ENCODE data around the gene RING1. TPM values are rescaled to one million over a fixed set of nuclear protein-coding genes. Genes with fewer than 3 reads are reported as not detected.

RING1 gene
- total and polyA plus RNA-seq, 2 experiments from 2014 or later = 25.6 to 32.5 TPM

DNA sequence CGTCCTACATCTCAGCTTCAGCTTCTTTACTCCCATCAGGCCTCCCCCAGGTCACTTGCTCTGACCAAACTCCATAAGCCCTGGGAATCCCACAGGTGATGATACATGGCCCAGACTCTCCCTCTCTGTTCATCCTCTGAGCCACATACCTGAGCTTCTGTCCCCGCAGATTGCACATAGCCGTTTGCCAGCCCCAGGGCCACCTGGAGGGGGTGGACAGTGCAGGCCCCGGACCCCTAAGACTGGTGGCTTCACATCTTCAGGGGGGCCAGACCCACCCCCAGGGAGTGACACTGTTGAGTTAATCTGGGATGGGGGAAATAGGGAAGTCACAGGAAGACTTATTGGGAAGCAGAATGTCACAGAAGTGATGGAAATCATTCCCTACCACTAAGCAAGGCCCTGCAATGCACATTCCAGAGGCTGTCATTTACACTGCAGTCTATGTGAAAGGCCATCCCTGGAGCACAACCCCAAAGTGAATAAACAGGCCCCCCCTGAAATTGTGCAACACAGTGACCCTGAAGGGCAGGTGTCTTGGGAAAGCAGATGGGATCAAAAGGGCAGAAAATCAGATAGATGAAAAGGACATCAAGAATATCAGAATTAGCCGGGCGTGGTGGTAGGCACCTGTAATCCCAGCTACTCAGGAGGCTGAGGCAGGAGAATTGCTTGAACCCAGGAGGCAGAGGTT, 10.0 kb upstream of the RING1 start:
- no peaks in the 10 kb centered on the region for H3K36me3 ChIP-seq (replicated peaks; ENCODE audit: insufficient read depth, low read depth)
- peaks cover 18% of the 10 kb centered on the region for H3K4me1 ChIP-seq (ENCODE audit: insufficient read depth)
- no peaks in the 10 kb centered on the region for H3K9me2 ChIP-seq (replicated peaks; ENCODE audit: insufficient read depth)
- no peaks in the 10 kb centered on the region for H3K27me3 ChIP-seq
- peaks cover 55% of the 10 kb centered on the region for H3K79me2 ChIP-seq
- TF ChIP-seq EZH2phosphoT487 (IDR thresholded peaks at IDR 0.05; ENCODE audit: low read depth, severe bottlenecking, unreplicated experiment) = no peak
- no peak for TF ChIP-seq EZH2 (IDR thresholded peaks at IDR 0.05; ENCODE audit: borderline replicate concordance)
- TF ChIP-seq, protein P1, sequence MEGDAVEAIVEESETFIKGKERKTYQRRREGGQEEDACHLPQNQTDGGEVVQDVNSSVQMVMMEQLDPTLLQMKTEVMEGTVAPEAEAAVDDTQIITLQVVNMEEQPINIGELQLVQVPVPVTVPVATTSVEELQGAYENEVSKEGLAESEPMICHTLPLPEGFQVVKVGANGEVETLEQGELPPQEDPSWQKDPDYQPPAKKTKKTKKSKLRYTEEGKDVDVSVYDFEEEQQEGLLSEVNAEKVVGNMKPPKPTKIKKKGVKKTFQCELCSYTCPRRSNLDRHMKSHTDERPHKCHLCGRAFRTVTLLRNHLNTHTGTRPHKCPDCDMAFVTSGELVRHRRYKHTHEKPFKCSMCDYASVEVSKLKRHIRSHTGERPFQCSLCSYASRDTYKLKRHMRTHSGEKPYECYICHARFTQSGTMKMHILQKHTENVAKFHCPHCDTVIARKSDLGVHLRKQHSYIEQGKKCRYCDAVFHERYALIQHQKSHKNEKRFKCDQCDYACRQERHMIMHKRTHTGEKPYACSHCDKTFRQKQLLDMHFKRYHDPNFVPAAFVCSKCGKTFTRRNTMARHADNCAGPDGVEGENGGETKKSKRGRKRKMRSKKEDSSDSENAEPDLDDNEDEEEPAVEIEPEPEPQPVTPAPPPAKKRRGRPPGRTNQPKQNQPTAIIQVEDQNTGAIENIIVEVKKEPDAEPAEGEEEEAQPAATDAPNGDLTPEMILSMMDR (IDR thresholded peaks at IDR 0.05; ENCODE audit: poor library complexity) = no peak
- no peak overlapping the region for H3K4me3 ChIP-seq
- WGBS (ENCODE audit: low lambda C conversion rate, missing lambda C conversion rate) = 83% methylated on average over 6 of the region's 6 CpGs
- H3K9me3 ChIP-seq (ENCODE audit: low read depth) = no peaks in the 10 kb centered on the region
- H2AFZ ChIP-seq = no peak overlapping the region
- peaks cover 31% of the 10 kb centered on the region for H4K20me1 ChIP-seq (ENCODE audit: insufficient read depth, poor library complexity, severe bottlenecking)
- no peak overlapping the region for H3K27ac ChIP-seq
- no peak for DNase-seq (ENCODE audit: low spot score)
- peak overlapping the region; percentile 96 for H3K4me2 ChIP-seq

DNA sequence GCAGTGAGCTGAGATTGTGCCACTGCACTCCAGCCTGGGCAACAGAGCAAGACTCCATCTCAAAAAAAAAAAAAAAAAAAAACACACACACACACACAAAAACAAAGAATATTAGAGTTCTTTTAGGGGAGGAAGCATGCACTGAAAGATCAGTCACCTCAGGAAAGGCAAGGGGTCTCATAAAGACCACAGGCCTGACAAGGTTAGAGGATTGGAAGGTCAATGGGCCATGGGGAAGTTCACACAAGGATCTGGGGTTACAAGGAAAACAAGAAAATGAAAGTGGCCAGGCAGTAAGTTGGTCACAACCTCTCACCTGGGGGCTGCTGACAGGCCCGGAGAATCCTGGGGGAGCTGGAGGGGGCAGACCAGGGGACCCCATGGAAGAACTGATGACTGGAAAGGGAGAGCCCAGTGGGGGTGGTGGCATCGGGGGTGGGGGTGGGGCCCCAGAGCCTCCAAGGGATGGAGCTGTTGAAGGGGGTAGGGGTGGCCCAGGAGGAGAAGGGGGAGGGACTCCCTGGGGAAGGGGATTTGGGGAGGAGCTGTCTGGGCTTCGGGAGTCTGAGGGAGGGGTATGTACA, 9.4 kb upstream of the RING1 start:
- no peak for DNase-seq (ENCODE audit: low spot score)
- Histone ChIP-seq H3K79me2 (peaks cover 59% of the 10 kb centered on the region), H3K4me1 (ENCODE audit: insufficient read depth) (peaks cover 20% of the 10 kb centered on the region), H3K27me3 (no peaks in the 10 kb centered on the region), H3K9me2 (replicated peaks; ENCODE audit: insufficient read depth) (no peaks in the 10 kb centered on the region), H3K9me3 (ENCODE audit: low read depth) (no peaks in the 10 kb centered on the region), H3K27ac (no peak overlapping the region), H3K4me3 (peak overlapping the region; percentile 71), H4K20me1 (ENCODE audit: insufficient read depth, poor library complexity, severe bottlenecking) (peaks cover 31% of the 10 kb centered on the region), H2AFZ (no peak overlapping the region), H3K36me3 (replicated peaks; ENCODE audit: insufficient read depth, low read depth) (no peaks in the 10 kb centered on the region), H3K4me2 (peak overlapping the region; percentile 96)
- 67% methylated on average over 1 of the region's 3 CpGs for whole genome bisulfite sequencing (ENCODE audit: low lambda C conversion rate, missing lambda C conversion rate)
- TF ChIP-seq EZH2phosphoT487 (IDR thresholded peaks at IDR 0.05; ENCODE audit: low read depth, severe bottlenecking, unreplicated experiment) (no peak), EZH2 (IDR thresholded peaks at IDR 0.05; ENCODE audit: borderline replicate concordance) (no peak)
- TF ChIP-seq, protein P1 (IDR thresholded peaks at IDR 0.05; ENCODE audit: poor library complexity) = no peak

DNA sequence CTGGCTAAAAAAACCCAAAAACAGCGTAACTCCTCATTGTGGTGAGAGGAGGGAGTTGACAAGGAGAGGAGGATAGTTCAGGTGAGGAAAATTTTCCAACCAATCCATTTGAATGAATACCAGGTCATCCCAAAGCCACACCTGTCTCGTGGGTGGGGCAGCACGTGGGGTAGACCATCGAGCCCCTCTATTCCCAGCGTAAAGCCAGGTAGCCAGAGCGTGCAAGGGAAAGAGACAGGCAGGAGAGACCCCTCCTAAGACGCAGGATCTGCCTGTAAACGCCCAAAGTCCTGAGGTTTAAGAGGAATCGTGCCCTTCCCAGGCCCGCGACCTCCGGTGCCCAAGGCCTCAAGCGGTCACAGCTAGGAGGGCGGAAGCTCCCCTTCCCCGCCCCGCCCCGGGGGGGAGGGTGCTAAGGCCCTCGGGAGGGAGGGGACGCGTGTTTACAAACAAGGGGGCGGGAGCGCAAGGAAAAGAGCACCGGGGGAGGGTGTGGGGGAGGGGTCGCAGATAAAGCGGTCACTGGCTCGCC, 8.5 kb upstream of the RING1 start:
- Histone ChIP-seq H3K4me1 (ENCODE audit: insufficient read depth) (peaks cover 23% of the 10 kb centered on the region), H3K36me3 (replicated peaks; ENCODE audit: insufficient read depth, low read depth) (no peaks in the 10 kb centered on the region), H4K20me1 (ENCODE audit: insufficient read depth, poor library complexity, severe bottlenecking) (peaks cover 31% of the 10 kb centered on the region), H3K9me3 (ENCODE audit: low read depth) (no peaks in the 10 kb centered on the region), H3K27me3 (no peaks in the 10 kb centered on the region), H3K4me3 (peak overlapping the region; percentile 71), H3K4me2 (peak overlapping the region; percentile 96), H3K79me2 (peaks cover 61% of the 10 kb centered on the region), H3K9me2 (replicated peaks; ENCODE audit: insufficient read depth) (no peaks in the 10 kb centered on the region), H3K27ac (peak overlapping the region; percentile 98), H2AFZ (peak overlapping the region; percentile 69)
- no peak for DNase-seq (ENCODE audit: low spot score)
- WGBS (ENCODE audit: low lambda C conversion rate, missing lambda C conversion rate) = 4% methylated on average over 13 of the region's 26 CpGs
- TF ChIP-seq EZH2 (IDR thresholded peaks at IDR 0.05; ENCODE audit: borderline replicate concordance) = no peak
- no peak for TF ChIP-seq EZH2phosphoT487 (IDR thresholded peaks at IDR 0.05; ENCODE audit: low read depth, severe bottlenecking, unreplicated experiment)
- TF ChIP-seq, protein P1 (IDR thresholded peaks at IDR 0.05; ENCODE audit: poor library complexity) = no peak
